Measurements from ENCODE around the gene DUOX1.

The DUOX1 gene

DNA sequence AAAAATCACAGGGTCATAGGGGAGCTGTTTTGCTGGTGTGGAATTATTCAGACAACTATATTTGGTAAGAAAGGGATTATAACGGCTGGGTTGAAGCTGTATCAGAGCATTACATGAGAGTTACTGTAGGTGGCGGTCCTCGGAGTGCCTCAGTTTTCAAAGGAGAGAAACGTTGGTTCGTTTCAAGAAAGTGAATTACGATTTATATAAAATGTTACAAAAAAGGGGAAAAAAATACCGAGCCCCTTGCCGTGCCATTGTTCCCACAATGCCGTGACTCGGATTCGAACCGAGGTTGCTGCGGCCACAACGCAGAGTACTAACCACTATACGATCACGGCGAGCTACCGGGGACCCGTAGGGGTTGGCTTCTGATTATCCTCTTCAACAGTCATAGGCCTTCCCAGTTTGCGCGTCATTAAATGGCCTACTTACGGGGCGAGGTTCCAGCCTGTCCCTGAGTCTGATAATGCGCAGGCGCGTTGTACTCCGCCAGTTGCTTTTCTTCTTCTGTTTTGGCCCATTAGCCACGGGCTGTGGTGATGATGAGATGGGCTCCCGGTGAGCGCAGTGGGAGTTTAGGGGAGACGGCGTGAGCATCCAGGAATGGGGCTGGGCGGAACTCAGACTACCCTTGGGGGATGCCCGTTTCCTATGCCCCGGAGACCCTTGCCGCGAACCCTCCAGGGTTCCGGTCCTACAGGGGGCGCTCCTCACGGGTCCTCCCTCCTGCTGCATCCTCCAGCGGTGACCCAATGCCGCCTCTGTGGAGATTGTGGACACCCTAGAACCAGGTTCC is 68.7 kb downstream of the DUOX1 start:
- peak; percentile 93 for DNase-seq

DNA sequence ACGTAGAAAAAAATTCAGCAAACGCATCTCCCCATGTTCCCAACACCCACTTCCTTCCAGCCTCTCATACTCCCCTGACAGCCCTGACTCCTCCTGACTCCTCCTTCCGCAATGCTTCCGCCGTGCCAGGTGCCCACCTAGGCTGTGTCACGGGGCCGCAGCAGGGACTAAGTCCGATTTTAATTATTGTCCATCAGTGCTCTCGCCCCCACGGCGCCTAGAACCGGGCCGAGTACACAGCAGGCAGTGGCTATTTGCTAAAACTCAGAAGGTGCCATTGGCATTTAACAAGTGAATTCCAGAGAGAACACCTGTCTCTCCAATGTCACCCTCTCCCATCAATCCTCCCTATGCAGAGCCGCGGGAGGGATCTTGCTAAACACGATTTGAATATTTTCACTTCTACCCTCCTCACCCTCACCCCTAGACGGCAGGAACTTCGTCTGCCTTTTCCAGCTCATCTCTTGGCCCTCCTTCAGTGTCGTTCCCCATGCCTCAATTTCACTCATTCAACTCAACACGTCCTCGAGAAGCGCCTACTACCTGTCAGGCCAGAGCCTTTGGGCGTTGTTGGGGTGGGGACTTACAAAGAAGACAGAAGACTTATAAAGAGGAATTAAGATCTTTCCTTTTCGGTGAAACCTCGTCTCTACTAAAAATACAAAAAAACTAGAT is 69.5 kb downstream of the DUOX1 start:
- no peak for DNase-seq

DNA sequence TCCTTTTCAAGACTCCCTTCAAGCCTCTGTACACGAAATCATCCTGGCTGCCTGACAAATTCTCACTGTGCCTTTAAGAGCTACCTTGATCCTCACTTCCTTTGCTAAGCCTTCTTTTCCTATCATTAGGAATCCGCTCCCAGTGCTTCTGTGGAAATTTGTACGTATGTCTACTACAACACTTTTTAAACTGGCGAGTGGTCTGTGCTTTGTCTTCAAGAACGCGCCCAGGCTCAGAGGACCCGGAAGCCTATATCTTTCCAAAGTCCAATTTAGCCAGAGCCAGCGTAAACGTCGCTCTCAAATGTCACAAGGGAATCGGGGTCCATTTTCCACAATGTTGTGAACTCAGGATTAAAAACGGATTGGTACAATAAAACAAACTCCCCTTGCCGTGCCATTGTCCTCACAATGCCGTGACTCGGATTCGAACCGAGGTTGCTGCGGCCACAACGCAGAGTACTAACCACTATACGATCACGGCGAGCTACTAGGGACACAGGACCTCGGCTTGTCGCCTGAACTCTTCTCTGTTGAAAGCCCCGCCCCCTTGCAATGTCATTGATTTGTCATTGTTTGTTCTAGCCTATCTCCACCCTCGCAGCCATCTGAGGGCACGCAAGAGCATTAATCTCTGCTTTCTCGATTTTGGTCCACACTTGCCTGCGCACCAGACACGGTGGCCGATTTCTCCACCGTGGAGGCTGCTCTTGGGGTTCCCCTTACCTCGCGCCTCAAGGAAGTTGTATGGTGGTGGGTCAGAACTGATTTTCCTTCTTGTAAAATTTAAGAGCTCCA is 70.4 kb downstream of the DUOX1 start:
- DNase-seq: peak; percentile 98

DNA sequence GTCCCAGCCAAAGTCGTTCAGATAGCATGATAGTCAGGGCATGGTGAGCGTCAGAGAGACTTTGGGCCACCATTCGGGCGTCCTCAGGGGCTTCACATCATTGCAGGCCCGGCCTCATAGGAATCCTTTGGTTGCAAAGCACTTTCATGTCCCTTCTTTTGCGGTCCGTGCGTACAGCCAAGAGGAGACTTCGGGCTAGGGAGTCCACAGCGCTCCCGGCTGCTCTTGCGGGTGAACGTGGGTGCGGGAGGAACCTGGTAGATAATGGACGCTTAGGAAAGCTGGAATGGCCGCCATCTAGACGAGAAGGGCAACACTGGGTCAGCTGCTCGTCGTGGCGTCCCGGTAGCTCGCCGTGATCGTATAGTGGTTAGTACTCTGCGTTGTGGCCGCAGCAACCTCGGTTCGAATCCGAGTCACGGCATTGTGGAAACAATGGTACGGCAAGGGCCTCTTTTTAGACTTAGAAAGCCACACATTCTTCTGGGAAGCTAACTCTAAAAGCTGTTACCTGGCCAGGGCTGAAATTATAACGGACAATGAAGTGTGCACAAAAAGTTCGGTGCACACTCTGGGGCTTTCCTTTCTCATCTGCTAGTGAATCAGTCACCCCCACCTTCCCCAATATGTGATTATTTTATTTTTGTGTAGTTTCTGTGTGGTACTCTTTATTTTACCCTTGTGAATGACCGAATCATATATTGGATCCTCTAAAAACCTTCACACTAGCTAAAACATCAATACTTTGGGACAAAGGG is 71.2 kb downstream of the DUOX1 start:
- peak; percentile 84 for DNase-seq

DNA sequence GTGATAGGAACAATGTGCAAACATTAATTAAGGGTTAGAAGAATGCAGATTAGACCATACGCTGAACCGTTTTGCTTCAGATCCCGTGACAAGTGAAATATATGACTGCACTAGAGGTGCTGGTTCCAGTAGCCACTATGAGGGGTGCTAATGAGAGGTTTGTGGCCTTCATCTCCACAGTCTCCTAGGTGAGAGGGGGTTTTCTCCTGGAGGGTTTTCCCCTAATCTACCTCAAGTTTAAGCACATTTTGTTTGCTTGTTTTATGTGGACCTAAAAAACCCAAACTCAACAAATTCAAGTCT is 71.7 kb downstream of the DUOX1 start:
- no peak for DNase-seq

DNA sequence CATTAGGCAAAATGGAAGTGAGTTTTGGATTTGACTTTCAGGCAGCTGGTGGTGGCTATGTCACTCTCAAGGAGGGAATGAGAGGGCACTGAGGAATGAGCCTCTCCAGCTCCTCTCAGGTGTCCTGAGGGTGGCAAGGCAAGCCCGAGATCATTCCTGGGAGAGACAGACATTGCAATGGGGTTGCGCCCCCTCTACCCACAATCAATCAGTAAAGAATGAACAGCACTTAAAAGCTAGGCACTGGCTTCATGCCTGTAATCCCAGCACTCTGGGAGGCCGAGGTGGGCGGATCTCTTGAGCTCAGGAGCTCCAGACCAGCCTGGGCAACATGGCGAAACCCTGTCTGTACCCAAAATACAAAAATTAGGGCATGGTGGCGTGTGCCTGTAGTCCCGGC is 72.1 kb downstream of the DUOX1 start:
- DNase-seq: no peak

DNA sequence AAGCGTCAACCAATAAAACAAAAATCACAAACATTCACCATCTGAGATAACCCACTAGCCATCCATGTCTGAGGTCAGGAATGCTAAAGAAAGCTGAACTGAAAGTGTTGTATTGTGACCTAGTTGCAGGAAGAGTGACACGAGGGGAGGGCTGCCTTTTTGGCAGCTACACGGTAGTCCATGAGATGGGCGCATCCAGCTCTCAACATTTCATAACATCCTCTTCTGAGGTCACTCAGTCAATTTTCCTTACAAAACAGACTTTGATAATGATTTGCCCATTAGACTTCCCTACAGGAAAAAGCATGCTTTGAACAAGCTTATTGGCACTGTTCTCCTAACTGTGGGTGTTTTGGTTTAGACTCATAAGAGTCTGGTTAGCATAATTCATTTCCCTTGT is 73.4 kb downstream of the DUOX1 start:
- no peak for DNase-seq

DNA sequence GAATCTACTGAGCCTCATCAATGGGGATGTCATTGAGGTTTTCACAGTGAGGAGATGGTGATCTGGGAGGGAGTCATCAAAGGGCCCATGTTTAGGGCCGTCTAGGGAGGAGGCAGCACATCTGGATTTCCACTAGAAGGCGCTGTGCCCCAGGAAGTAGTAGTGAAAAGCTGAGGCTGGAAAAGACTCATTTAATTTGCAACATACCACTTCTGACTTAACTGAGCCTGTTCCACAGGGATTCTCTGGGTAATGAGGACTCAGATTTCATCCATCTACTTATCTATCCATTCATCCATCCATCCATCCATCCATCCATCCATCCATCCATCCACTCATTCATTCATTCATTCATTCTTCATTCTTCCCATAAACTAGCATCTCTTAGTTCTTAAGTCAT is 75.4 kb downstream of the DUOX1 start:
- DNase-seq: peak; percentile 55

DNA sequence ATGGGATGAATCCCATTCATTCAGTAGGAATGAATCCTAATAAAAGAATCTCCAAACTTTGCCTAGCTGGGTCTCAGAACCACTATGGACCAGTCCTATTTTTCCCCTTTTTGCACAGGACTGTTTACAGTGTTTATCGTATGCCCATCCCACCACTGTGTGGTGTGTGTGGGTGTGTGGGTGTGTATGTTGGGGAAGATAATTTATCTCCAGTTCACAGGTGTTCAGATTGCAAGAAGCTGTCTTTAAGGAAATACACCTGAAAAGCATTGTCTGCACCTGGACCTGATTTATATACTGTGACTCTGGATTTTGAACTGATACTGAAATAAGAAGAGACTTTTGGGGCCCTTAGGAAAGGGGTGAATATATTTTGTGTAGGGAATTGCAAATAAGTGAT is 82.7 kb downstream of the DUOX1 start:
- DNase-seq: no peak

Measured in activated CD4-positive, CD25-positive, alpha-beta regulatory T cell treated with anti-CD3 and anti-CD28 coated beads, Interleukin-2, amount 50 U/mL, for 72 hours (primary cell).